Transverse colon (tissue), 4 donors: Measurements from ENCODE around the gene RHBDL2. TPM values are rescaled to one million over a fixed set of nuclear protein-coding genes. Genes with fewer than 3 reads are reported as not detected.

Source experiments
- DNase-seq: peaks from one replicate; pipeline ENCODE4 v3.0.0-alpha.2; 2019
- H3K27ac ChIP-seq, 4 donors: fragments of 200-600 bp; sonication (generic); 2 replicates each; pipeline ENCODE4 v1.5.1; 2016 to 2018; ENCODE audit warnings: inconsistent platforms in 4 of 4
- H3K27me3 ChIP-seq: fragments of 200-600 bp; sonication (generic); 2 replicates; pipeline ENCODE4 v1.5.1; 2017; ENCODE audit warnings: inconsistent platforms
- H3K36me3 ChIP-seq, 4 donors: fragments of 200-600 bp; sonication (generic); 2 replicates each; pipeline ENCODE4 v1.5.1; 2017 to 2019; ENCODE audit warnings: inconsistent platforms in 4 of 4
- H3K4me1 ChIP-seq, 4 donors: fragments of 200-600 bp; sonication (generic); 2 replicates each; pipeline ENCODE4 v1.5.1; 2017 to 2020; ENCODE audit warnings: inconsistent platforms in 4 of 4
- H3K4me3 ChIP-seq, 4 donors: fragments of 200-600 bp; sonication (generic); 1 replicate in 1 of 4; 2 replicates in 3 of 4; pipeline versions ENCODE4 v1.5.1 to v1.6.1; 2017 to 2019; ENCODE audit warnings: inconsistent platforms in 4 of 4
- H3K9me3 ChIP-seq, 2 donors: fragments of 200-600 bp; sonication (generic); 2 replicates each; pipeline ENCODE4 v1.5.1; 2017 to 2019; ENCODE audit warnings: inconsistent platforms in 2 of 2
- CTCF ChIP-seq, 5 experiments: fragments of 200-600 bp in 3 of 5; fragments of 450-650 bp in 2 of 5; sonication (generic) in 3 of 5; IDR thresholded peaks; 1 replicate in 2 of 5; 2 replicates in 3 of 5; pipeline ENCODE4 v1.5.1; 2016 to 2017; ENCODE audit warnings: antibody characterized with exemption in 5 of 5, inconsistent platforms in 3 of 5, mild to moderate bottlenecking in 2 of 5, moderate library complexity in 1 of 5
- EP300 ChIP-seq: sonication (generic); formaldehyde crosslinking; IDR thresholded peaks from one replicate; pipeline ENCODE4 v1.6.1; 2017; ENCODE audit warnings: antibody characterized with exemption, low read depth
- POLR2A ChIP-seq: fragments of 450-650 bp; IDR thresholded peaks from one replicate; pipeline ENCODE4 v1.6.1; 2016; ENCODE audit warnings: antibody characterized with exemption, mild to moderate bottlenecking, moderate library complexity
- POLR2AphosphoS5 ChIP-seq, 3 donors: sonication (generic); formaldehyde crosslinking; IDR thresholded peaks; one replicate each; pipeline ENCODE4 v1.6.1; 2016; ENCODE audit warnings: antibody characterized with exemption in 3 of 3
- WGBS, 2 donors: methylation state at CpG; one replicate each; pipeline ENCODE4 v1.1.5; 2018; ENCODE audit warnings: low coverage in 1 of 2; 5-methylcytosine and 5-hydroxymethylcytosine counted together
- in situ Hi-C, 4 donors: fragments of 200-750 bp; cut with MboI; loops; one replicate each; pipeline versions ENCODE4 v1.15.0 to v1.15.1; 2017; ENCODE audit warnings: low sequenced_read_pairs in 3 of 4, low pct_ligation_motif_present in 1 of 4, low pct_unique_long_range_greater_than_20kb in 1 of 4
- intact Hi-C: fragments of 100-400 bp; cut with DNase I; formaldehyde crosslinking; loops from one replicate; pipeline ENCODE4 v1.15.1; 2023; ENCODE audit warnings: low total_unique reads
- total RNA-seq, 4 donors: library from RNA; depleted of rRNA; stranded (reverse); fragments of >200 nt; gene quantifications; one replicate each; pipeline ENCODE4 v1.1.0, GENCODE V29; 2016

The RHBDL2 gene
- total RNA-seq, 4 donors from 2014 or later = 3.7 to 22.5 (median 17.6) TPM

- no peak overlapping the region for H3K4me3 ChIP-seq
- no peaks in the 10 kb centered on the region for H3K9me3 ChIP-seq
- in situ Hi-C loops (no loop called here), intact Hi-C loops (no loop called here)
- TF ChIP-seq POLR2AphosphoS5 (IDR thresholded peaks at IDR 0.05) (no peak), POLR2A (no peak), CTCF (IDR thresholded peaks at IDR 0.05) (no peak), EP300 (no peak)
- H3K4me1 ChIP-seq = peaks cover 0 to 10% (median 4%) of the 10 kb centered on the region in 4 donors
- WGBS, 2 donors = 48 to 51% methylated on average over 4 of the region's 4 CpGs
- H3K27me3 ChIP-seq = no peaks in the 10 kb centered on the region
- H3K27ac ChIP-seq = no peak overlapping the region
- no peaks in the 10 kb centered on the region for H3K36me3 ChIP-seq
- DNase-seq = no peak
These were observed 2.8 kb downstream of the RHBDL2 start for GRCh38 chr1:38938722-38939260.

GRCh38 chr1:38932571-38932970 lies 9.1 kb downstream of the RHBDL2 start:
- Histone ChIP-seq H3K27ac (no peak overlapping the region), H3K4me1 (no peaks in the 10 kb centered on the region), H3K4me3 (no peak overlapping the region), H3K36me3 (no peaks in the 10 kb centered on the region), H3K9me3 (no peaks in the 10 kb centered on the region), H3K27me3 (no peaks in the 10 kb centered on the region)
- in situ Hi-C loops (no loop called here), intact Hi-C loops (loop anchor here (5.0 kb wide), 1 partner anchor 245 kb away; no protein-coding TSS in a partner anchor)
- 86 to 93% methylated on average over 1 to 7 of the region's 7 CpGs for WGBS, 2 donors
- no peak for DNase-seq
- TF ChIP-seq CTCF (IDR thresholded peaks at IDR 0.05) = no peak
- no peak for TF ChIP-seq EP300
- no peak for TF ChIP-seq POLR2AphosphoS5 (IDR thresholded peaks at IDR 0.05)
- no peak for TF ChIP-seq POLR2A

GRCh38 chr1:38929476-38929875 lies 12.2 kb downstream of the RHBDL2 start:
- no peak for DNase-seq
- 60% methylated on average over 5 of the region's 6 CpGs; no CpG with 5 or more reads in 1 of the 2 donors for WGBS, 2 donors

GRCh38 chr1:38929054-38929453 lies 12.6 kb downstream of the RHBDL2 start:
- H3K4me3 ChIP-seq = no peak overlapping the region
- H3K9me3 ChIP-seq = no peaks in the 10 kb centered on the region
- in situ Hi-C loops = no loop called here
- H3K27ac ChIP-seq = no peak overlapping the region
- intact Hi-C loops = no loop called here
- no peak for DNase-seq
- peaks cover 0 to 2% (median under 1%) of the 10 kb centered on the region in 4 donors for H3K4me1 ChIP-seq
- no peak for TF ChIP-seq CTCF (IDR thresholded peaks at IDR 0.05)
- TF ChIP-seq POLR2AphosphoS5 (IDR thresholded peaks at IDR 0.05) = no peak
- TF ChIP-seq POLR2A = no peak
- no peak for TF ChIP-seq EP300
- H3K27me3 ChIP-seq = no peaks in the 10 kb centered on the region
- no peaks in the 10 kb centered on the region for H3K36me3 ChIP-seq
- WGBS, 2 donors = 82 to 88% methylated on average over 7 to 8 of the region's 8 CpGs

More at GRCh38 chr1:38929476-38929875, 12.2 kb downstream of the RHBDL2 start:
- no peak overlapping the region for H3K27ac ChIP-seq
- TF ChIP-seq CTCF (IDR thresholded peaks at IDR 0.05) (no peak), POLR2A (no peak), EP300 (no peak), POLR2AphosphoS5 (IDR thresholded peaks at IDR 0.05) (no peak)
- H3K27me3 ChIP-seq = no peaks in the 10 kb centered on the region
- intact Hi-C loops (no loop called here), in situ Hi-C loops (no loop called here)
- H3K36me3 ChIP-seq = no peaks in the 10 kb centered on the region
- no peaks in the 10 kb centered on the region for H3K9me3 ChIP-seq
- H3K4me1 ChIP-seq = no peaks in the 10 kb centered on the region
- H3K4me3 ChIP-seq = no peak overlapping the region
